AG04450 (cell line): ENCODE data around the gene CHST11. TPM values are rescaled to one million over a fixed set of nuclear protein-coding genes. Genes with fewer than 3 reads are reported as not detected.

Source experiments
- CTCF ChIA-PET: fragments of 300-600, 350-600 bp; formaldehyde crosslinking; extraction: SDS; loops from one replicate; lab custom pipeline; 2022; ENCODE audit warnings: antibody characterized with exemption, inconsistent platforms; lab: Charles Lee
- POLR2A ChIA-PET: fragments of 350-600 bp; formaldehyde crosslinking; extraction: SDS; loops from one replicate; lab custom pipeline; 2021; ENCODE audit warnings: antibody characterized with exemption, inconsistent platforms; lab: Yijun Ruan, JAX
- DNase-seq: peaks from one replicate; pipeline ENCODE4 v3.0.0-alpha.2; 2011; ENCODE audit warnings: low read depth, low spot score
- H3K27ac ChIP-seq: one replicate; pipeline ENCODE4 v1.5.1; 2012; ENCODE audit warnings: low read depth, low read length, control low read depth
- H3K27me3 ChIP-seq: one replicate; pipeline ENCODE4 v1.6.0; 2012; ENCODE audit warnings: low read length; ENCODE audit not compliant: control insufficient read depth, insufficient read depth
- H3K4me3 ChIP-seq: 2 replicates; pipeline ENCODE4 v1.5.1; 2011; ENCODE audit warnings: mild to moderate bottlenecking, low read depth, low read length, control low read depth
- H3K9me3 ChIP-seq: 2 replicates; pipeline ENCODE4 v1.5.1; 2012; ENCODE audit warnings: low read length; ENCODE audit not compliant: control insufficient read depth, insufficient read depth
- CTCF ChIP-seq: IDR thresholded peaks from 2 replicates; pipeline ENCODE4 v1.5.1; 2011; ENCODE audit warnings: low read depth, low read length, control low read depth, inconsistent platforms
- polyA plus RNA-seq: library from polyadenylated mRNA; depleted of rRNA; stranded (reverse); fragments of >200 nt; gene quantifications from 2 replicates; pipeline ENCODE4 v1.2.3, GENCODE V29; 2011

Gene CHST11
- polyA plus RNA-seq, 1 experiment: 2.7 TPM

DNA sequence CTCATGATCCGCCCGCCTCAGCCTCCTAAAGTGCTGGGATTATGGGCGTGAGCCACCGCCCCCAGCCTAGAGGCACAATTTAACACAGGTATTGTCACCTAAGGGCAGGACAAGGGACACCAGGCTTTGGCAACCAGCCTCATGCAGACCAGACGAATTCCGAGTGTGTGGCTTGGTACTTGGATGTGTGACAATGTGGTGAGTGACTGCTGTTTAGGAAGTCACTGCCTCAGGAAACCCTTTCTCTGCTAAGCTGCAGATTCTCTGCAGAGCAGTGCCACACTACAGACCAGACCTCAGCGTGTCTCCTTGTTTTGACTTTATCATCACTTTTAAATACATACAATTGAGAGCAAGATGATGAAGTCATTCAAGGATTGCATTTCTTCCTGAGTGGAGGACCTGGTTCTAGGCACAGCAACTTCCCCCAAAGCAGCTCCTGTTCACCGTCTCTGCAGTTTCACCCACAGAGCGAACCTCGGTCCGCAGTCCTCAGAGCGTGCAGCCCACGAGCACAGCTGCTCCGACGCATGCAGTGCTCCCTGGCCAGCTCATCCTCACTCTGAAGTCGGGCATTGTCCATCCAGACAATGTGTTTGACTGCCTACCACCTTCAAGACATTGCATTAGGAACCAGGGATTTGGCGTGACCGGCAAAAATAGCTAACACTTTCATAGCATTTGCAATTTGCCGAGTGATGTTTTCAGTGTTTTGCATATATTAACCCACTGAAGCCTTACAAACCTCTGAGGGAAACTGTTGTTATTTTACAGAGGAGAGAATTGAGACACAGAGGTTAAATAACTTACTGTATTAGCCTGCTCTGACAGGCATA is 235.2 kb downstream of the CHST11 start:
- Histone ChIP-seq H3K27me3 (no peaks in the 10 kb centered on the region), H3K9me3 (no peaks in the 10 kb centered on the region; the same call in 1 of the 2 replicates), H3K4me3 (no peak overlapping the region), H3K27ac (no peak overlapping the region)
- no peak for TF ChIP-seq CTCF
- POLR2A ChIA-PET: no interaction called here
- CTCF ChIA-PET: no interaction called here
- no peak for DNase-seq

DNA sequence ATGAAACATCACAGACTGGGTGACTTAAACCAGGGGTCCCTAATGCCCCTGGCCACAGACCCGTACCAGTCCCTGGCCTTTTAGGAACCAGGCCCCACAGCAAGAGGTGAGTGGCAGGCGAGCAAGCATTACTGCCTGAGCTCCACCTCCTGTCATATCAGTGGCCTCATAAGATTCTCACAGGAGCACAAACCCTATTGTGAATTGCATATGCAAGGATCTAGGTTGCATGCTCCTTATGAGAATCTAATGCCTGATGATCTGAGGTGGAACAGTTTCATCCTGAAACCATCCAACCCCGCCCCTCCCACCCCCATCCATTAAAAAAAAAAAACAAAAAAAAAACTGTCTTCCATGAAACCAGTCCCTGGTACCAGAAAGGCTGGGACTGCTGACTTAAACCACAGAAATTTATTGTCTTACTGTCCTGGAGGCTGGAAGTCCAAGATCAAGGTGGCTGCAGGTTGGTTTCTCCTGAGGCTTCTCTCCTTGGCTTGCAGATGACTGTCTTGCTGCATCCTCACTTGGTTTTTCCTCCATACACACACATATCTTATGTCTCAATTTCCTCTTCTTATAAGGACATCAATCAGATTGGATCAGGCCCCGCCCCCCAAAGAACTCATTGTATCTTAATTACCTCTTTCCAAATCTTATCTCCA is 235.9 kb downstream of the CHST11 start:
- ChIA-PET CTCF (no interaction called here), POLR2A (no interaction called here)

DNA sequence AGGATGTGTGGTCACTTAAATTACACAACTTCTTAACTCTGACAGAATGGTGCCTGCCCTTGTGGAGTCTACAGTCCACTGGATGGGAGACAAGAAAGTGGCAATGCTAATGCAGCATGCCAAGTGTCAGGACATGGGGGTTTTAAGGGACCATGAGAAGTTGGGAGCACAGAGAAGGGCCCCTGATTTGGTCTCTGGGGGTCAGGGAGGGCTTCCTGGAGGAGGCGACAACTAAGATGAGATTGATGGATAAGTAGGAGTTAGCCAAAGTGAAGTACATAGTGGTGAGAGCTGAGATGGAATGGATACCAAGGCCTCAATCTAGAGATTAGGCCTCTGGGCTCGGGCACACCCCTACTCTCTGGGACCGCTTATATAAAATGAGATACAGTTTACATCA is 236.7 kb downstream of the CHST11 start:
- TF ChIP-seq CTCF: no peak
- CTCF ChIA-PET: no interaction called here
- Histone ChIP-seq H3K27ac (no peak overlapping the region), H3K27me3 (no peaks in the 10 kb centered on the region), H3K4me3 (no peak overlapping the region), H3K9me3 (no peaks in the 10 kb centered on the region; the same call in 1 of the 2 replicates)
- POLR2A ChIA-PET: no interaction called here
- no peak for DNase-seq

More for the DNA sequence above, 235.9 kb downstream of the CHST11 start:
- Histone ChIP-seq H3K9me3 (no peaks in the 10 kb centered on the region; the same call in 1 of the 2 replicates), H3K4me3 (no peak overlapping the region), H3K27ac (no peak overlapping the region), H3K27me3 (no peaks in the 10 kb centered on the region)
- TF ChIP-seq CTCF: no peak
- DNase-seq: no peak

DNA sequence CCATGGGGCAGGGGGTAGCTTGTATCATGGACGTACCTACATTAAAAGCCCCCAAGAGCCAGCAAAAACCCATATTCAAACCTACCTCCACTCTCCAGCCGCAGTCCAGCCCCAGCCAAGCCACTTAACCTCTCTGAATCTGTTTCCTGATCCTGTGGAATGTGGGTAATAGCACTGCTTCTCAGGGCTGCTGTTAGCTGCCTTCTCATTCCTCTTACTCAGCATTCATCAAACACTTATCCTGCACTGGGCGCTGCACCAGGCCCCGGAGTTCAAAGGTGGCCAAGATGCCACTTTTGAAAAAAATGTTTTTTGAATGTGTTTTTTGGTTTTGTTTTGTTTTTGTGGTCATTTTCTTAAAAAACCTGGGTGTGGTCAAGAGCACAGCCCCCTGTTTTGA is 237.4 kb downstream of the CHST11 start:
- Histone ChIP-seq H3K9me3 (no peaks in the 10 kb centered on the region; the same call in 1 of the 2 replicates), H3K27ac (no peak overlapping the region), H3K27me3 (no peaks in the 10 kb centered on the region), H3K4me3 (no peak overlapping the region)
- ChIA-PET CTCF (interaction anchor here (0.7 kb wide), 1 partner anchor 184 kb away, joined by 3 read pairs; no protein-coding TSS in a partner anchor), POLR2A (interaction anchor here (1.1 kb wide), 1 partner anchor 15 kb away, joined by 3 read pairs; no protein-coding TSS in a partner anchor)
- TF ChIP-seq CTCF: no peak
- no peak for DNase-seq

- H3K27ac ChIP-seq: no peak overlapping the region
- no peaks in the 10 kb centered on the region; the same call in 1 of the 2 replicates for H3K9me3 ChIP-seq
- ChIA-PET POLR2A (interaction anchor here (1.1 kb wide), 1 partner anchor 15 kb away, joined by 3 read pairs; no protein-coding TSS in a partner anchor), CTCF (interaction anchor here (0.7 kb wide), 1 partner anchor 183 kb away, joined by 3 read pairs; no protein-coding TSS in a partner anchor)
- no peak overlapping the region for H3K4me3 ChIP-seq
- H3K27me3 ChIP-seq: no peaks in the 10 kb centered on the region
- DNase-seq: no peak
- no peak for TF ChIP-seq CTCF
Observed at GRCh38 chr12:104694711-104695110, 238.0 kb downstream of the CHST11 start.
